T-helper 1 cell treated with Interleukin-12 subunit alpha and Interleukin-12 subunit beta and Interleukin-4 antibody, amounts not matched to agents 30 ng/mL and 1 ng/mL, for 36 hours (primary cell): ENCODE measurements around the gene MBD2. TPM values are rescaled to one million over a fixed set of nuclear protein-coding genes. Genes with fewer than 3 reads are reported as not detected.
"Not testable (repeated sequence)": the region's sequence is repeated elsewhere in the genome, so short reads cannot be mapped to it uniquely, and the experiment has no call there.

Experiments used
- intact Hi-C: fragments of 100-400 bp; cut with micrococcal nuclease; formaldehyde crosslinking; loops from one replicate; pipeline ENCODE4 v1.15.1; 2024
- total RNA-seq: library from RNA; stranded (reverse); gene quantifications from 2 replicates; pipeline ENCODE4 v1.2.3, GENCODE V29; 2022

MBD2 gene
- total RNA-seq, 1 donor from 2014 or later: 140 TPM

GRCh38 chr18:54155412-54155811 is 69.1 kb downstream of the MBD2 start:
- intact Hi-C loops: no loop called here

DNA sequence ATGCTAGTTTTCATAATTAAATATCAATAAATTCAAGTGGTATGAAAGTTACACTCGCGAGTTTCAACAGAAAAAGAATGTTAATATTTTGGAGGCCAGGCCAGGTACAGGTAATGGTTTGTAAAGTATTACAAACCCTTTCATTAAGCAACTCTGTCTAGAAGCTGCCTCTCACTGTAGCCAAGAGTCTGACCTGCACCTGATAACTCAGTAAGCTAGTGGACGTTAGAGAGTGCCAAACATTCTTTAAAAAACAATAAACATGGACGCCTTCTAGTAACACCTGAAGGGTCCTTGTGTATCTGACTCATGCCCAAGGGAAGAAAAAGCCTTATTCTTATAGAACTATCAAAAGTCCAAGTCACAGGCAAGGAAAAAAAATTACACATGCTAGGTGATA is 70.2 kb downstream of the MBD2 start:
- intact Hi-C loops: no loop called here

GRCh38 chr18:54151376-54151775 is 73.1 kb downstream of the MBD2 start:
- intact Hi-C loops: no loop called here

- intact Hi-C loops: no loop called here
Measured at GRCh38 chr18:54150226-54150625, 74.2 kb downstream of the MBD2 start.

GRCh38 chr18:54149078-54149697 is 75.3 kb downstream of the MBD2 start:
- intact Hi-C loops: loop anchor here (1.0 to 10.0 kb wide), 9 partner anchors 14 to 566 kb away; partner anchors contain the start of genes C18orf54, MBD2 and STARD6

- intact Hi-C loops: loop anchor here (1.0 to 10.0 kb wide), 9 partner anchors 15 to 566 kb away; partner anchors contain the start of genes C18orf54, MBD2 and STARD6
Measured at GRCh38 chr18:54148678-54149077, 75.8 kb downstream of the MBD2 start.

DNA sequence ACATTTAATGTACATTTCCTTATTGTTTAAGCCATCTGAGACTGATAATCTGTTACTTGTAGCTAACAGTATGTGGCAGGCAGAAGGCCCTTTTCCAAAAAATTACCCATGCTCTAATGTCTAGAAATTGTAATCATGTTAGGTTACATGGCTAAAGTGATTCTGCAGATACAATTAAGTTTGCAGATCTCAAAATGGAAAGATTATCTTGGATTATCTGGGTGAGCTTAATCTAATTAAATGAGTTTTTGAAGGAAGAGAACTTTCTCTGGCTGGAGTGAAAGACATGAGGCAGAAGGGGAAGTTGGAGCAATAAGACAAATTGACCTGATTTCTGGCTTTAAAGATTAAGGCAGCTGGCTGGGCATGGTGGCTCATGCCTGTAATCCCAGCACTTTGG is 76.3 kb downstream of the MBD2 start:
- intact Hi-C loops: loop anchor here (2.0 to 10.0 kb wide), 2 partner anchors 27 to 567 kb away; no protein-coding TSS in a partner anchor

DNA sequence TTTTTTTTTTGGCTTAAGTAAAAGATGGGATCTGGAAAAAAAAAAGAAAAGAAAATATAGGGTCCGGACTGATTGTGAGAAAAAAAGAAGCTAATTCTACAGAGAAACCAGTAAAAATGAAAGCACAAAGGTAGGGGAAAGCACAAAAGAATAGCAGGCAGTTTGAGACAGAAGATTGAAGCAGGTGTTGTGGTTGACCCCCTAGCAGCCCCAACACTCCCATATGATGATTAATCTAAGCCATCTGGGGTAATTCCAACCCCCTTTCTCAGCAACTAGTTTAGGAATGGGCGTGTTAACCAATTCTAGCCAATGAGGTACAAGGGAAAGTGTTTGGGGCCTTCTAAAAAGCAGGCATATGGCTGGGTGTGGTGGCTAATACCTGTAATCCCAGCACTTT is 77.0 kb downstream of the MBD2 start:
- intact Hi-C loops: loop anchor here (1.0 to 10.0 kb wide), 2 partner anchors 18 to 567 kb away; no protein-coding TSS in a partner anchor

DNA sequence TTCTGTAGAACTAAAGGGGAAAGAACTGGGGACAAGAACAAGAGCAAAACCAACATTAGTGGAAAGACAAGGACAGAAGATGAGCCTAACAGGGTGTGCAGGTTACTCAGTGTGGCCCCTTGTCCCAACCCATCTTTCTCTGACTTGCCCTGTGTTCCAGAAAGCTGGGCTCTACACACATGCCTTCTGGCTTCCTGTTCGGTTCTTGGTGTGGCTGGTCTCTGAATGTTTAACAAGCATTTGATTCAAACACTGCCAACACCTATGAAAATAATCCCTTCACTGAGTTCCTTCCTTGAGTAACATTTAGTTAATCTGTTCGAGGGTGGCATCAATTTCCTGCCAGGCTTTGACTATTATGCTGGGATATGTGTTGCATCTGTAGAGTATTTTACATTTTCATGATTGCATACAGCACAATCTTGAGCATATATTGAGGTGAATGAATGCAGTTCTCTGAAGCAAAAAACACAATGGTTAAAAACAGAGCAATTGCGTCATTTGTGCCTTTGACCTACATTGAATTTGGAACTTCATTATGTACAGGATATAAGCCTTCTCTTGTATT is 83.3 kb downstream of the MBD2 start:
- intact Hi-C loops: loop anchor here (10.0 kb wide), 1 partner anchor 574 kb away; no protein-coding TSS in a partner anchor

DNA sequence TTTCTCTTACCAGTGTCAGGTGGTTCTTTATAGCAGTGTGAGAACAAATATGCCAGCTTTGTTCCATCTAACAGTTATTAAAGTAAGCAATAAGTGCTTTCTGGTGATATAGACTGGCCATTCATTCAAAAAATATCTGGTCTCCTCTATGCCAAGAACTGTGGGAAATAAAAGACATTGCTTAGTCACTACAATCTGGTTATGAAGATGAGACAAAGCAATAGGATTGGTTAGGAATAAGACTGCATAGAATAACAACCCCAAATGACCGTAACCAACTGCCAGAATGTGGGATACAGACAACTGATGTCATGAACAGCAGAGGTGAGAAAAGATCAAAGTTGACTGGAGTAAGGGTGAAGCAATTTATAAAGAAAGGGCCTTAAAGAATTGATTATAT is 83.8 kb downstream of the MBD2 start:
- intact Hi-C loops: loop anchor here (10.0 kb wide), 1 partner anchor 574 kb away; no protein-coding TSS in a partner anchor

DNA sequence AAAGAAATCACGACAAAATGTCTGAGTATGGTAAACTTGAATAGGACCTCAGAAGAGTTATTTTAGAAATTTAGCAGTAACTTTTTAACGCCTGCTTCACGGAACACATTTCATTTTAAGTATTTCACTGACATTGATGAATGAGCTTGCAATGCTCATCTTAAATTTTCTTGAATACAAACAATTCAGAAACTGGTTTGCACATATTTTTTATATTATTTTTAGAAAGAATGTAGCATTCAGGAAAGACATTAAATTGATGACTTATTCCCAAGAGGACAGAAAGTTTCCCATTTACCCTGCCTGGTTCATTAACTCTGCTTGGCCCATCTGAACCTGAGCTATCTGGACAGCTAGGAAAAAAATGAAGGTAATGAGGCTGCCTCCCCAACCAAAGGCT is 89.3 kb downstream of the MBD2 start:
- intact Hi-C loops: no loop called here

GRCh38 chr18:54134053-54134452 is 90.4 kb downstream of the MBD2 start:
- intact Hi-C loops: loop anchor here (5.0 kb wide), 1 partner anchor 538 kb away; no protein-coding TSS in a partner anchor

DNA sequence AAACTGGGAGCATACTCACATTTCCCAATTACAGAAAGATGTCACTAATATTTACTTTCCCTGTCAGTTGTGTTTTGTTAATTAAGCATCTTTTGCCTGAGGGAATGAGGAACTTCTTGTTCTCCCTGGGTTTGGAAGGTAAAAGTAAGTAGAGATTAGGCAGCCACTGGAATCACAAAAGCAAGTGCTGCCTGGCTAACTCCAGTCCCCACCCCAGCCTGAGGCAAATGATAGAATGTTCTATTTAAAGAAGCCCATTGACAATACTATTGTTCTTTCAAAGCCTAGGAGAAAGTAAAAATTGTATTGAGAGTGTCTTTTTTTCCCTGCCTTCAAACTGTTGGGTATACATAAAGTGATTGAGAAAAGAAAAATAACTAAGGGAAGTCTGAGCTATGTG is 93.8 kb downstream of the MBD2 start:
- intact Hi-C loops: loop anchor here (5.0 kb wide), 1 partner anchor 542 kb away; no protein-coding TSS in a partner anchor

DNA sequence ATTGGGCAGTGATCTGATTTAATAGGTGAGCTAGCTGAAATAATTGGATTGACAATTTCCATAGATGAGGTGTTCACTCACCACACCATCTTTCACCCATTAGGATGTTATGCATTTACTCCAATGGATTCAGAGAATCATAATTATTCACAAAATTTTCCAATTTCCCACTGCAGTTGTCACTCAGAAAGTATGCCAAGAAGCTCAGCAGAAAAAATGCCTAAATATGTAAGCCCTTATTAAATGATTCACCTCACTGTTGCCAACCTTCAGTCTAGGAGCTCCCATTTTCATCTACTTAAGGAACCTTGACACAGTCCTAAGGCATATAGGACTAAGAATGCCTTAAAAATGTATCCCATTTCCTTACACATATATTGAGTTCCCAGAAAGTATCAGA is 94.3 kb downstream of the MBD2 start:
- intact Hi-C loops: loop anchor here (5.0 kb wide), 1 partner anchor 542 kb away; no protein-coding TSS in a partner anchor

DNA sequence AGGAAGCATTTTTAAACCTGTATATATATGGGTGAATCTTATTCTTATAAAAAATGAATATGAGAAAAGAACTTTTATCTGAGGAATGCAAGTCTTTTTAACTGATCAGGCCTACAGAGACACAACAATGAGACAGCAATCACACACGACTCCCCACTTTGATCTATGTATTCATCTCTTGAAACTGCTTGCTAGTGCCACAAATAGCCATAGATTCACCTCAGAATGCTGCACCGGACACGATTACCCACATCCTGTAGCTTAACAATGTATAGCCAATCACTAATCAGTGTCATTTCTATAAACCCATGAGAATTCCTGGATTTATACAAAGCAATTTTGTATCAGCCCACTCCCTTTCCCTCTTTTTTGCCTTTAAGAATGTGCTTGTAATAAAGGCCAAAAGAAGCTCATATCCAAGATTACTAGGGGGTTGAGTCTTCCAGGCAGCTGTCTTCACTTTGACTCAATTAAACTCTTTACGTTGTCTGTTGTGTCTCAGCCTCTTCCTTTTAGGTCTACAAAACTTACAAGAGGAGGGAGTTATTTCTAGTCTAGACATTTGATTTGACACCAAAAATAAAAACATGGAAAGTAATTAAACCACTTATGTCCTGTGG is 94.9 kb downstream of the MBD2 start:
- intact Hi-C loops: loop anchor here (1.0 to 5.0 kb wide), 2 partner anchors 18 to 543 kb away; no protein-coding TSS in a partner anchor

DNA sequence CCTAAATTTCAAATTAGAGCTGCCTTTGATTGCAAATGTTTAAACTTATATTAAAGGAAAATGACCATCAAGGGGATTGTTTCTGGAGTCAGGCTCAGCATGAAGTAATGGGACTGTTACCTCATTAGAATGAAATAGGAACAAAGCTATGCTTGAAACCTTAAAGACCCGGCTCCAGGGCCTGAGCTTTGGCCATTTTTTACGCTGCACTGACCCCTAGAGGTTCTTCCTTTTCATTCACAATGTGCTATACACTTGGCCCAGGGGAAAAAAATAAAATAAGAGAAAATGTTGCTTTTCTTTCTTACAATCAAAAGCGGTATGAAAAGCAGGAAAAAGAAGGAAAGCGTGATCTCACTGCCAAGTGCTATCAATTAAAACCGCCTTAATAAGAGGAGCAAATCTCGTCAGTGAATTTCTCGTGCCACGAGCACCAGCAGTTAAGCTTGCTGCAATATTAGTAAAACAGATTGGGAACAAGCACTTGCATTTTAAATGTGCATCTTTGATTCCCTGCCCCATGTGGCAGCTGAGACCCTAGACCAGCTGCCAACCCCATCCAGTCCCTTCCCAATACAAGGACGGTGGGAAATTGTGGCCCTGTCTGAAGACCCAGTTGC is 96.6 kb downstream of the MBD2 start:
- intact Hi-C loops: no loop called here

GRCh38 chr18:54125429-54125828 is 99.0 kb downstream of the MBD2 start:
- intact Hi-C loops: no loop called here

GRCh38 chr18:54123720-54124440 is 100.6 kb downstream of the MBD2 start:
- intact Hi-C loops: not testable (repeated sequence)

DNA sequence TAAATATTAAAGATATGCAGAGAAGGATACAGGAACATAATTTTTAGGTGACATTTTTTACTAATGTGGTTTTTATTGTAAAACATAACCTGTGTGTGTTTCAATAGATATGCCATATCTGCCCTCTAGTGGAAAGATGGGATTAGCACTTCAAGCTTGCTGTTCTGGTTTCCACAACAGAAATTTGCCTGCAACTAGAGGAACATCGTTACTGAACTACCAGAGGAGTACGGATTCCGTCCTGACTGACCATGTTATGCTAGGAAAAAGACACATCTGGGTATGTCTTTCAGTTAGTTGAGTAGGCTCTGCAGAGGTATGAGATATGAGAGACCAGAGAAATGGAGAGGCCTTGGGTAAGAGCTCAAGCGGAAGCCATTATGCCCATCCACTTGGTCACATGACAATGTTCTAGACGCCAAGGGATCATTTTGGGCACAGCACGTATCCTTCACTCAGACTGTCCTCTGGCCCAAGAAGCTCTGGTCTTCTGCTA is 104.9 kb downstream of the MBD2 start:
- intact Hi-C loops: loop anchor here (1.0 to 2.0 kb wide), 4 partner anchors 33 to 551 kb away; no protein-coding TSS in a partner anchor
